Right atrium auricular region (tissue), 2 donors: ENCODE measurements around the gene MGME1. TPM values are rescaled to one million over a fixed set of nuclear protein-coding genes. Genes with fewer than 3 reads are reported as not detected.

Experiments
- DNase-seq: peaks from one replicate; pipeline ENCODE4 v3.0.0-alpha.2; 2019; ENCODE audit warnings: low spot score
- H3K27ac ChIP-seq, 2 donors: fragments of 200-600 bp; sonication (generic); 1 replicate in 1 of 2; 2 replicates in 1 of 2; pipeline ENCODE4 v1.5.1; 2016 to 2019
- H3K27me3 ChIP-seq, 2 donors: fragments of 200-600 bp; sonication (generic); one replicate each; pipeline versions ENCODE4 v1.5.1 to v1.6.0; 2017 to 2019
- H3K36me3 ChIP-seq: fragments of 200-600 bp; sonication (generic); one replicate; pipeline ENCODE4 v1.5.1; 2016
- H3K4me1 ChIP-seq, 2 donors: fragments of 200-600 bp; sonication (generic); one replicate each; pipeline versions ENCODE4 v1.5.1 to v1.6.0; 2017 to 2019
- H3K4me3 ChIP-seq, 2 donors: fragments of 200-600 bp; sonication (generic); 1 replicate in 1 of 2; 2 replicates in 1 of 2; pipeline ENCODE4 v1.5.1; 2017 to 2019; ENCODE audit warnings: mild to moderate bottlenecking in 1 of 2, moderate library complexity in 1 of 2
- H3K9me3 ChIP-seq, 2 donors: fragments of 200-600 bp; sonication (generic); one replicate each; pipeline ENCODE4 v1.5.1; 2019
- total RNA-seq, 2 donors: library from RNA; depleted of rRNA; stranded (reverse); fragments of >200 nt; gene quantifications; one replicate each; pipeline ENCODE4 v1.1.0, GENCODE V29; 2016
- TF ChIP-seq, protein P1 (sequence below), 2 donors: fragments of 200-600 bp; sonication (generic); IDR thresholded peaks; one replicate each; pipeline ENCODE4 v1.5.1; 2019; ENCODE audit warnings: antibody characterized with exemption in 2 of 2

MGME1 gene
- total RNA-seq, 2 donors from 2014 or later = 2.7 to 7.1 TPM

DNA sequence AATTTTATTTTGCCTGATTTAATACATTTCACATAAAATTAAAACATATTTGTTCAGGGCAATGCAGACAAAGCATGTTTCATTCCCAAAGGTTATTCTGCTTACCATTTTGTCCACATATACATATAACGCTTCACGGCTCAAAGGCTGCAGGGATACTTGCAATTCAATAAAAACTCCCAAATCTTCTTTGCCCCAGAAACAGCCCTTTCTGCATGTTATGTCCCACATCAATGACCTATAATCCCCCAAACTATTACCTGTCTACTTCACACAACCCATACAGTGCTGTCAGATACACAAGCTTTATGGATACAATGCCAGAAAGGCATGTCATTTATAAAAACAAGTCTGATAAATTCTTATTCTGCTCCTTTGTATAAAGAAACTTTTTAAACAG is 20.4 kb upstream of the MGME1 start:
- peaks cover 96% of the 10 kb centered on the region for H3K36me3 ChIP-seq
- H3K4me3 ChIP-seq = no peak overlapping the region
- no peaks in the 10 kb centered on the region for H3K4me1 ChIP-seq
- no peaks in the 10 kb centered on the region for H3K27me3 ChIP-seq
- TF ChIP-seq, protein P1, sequence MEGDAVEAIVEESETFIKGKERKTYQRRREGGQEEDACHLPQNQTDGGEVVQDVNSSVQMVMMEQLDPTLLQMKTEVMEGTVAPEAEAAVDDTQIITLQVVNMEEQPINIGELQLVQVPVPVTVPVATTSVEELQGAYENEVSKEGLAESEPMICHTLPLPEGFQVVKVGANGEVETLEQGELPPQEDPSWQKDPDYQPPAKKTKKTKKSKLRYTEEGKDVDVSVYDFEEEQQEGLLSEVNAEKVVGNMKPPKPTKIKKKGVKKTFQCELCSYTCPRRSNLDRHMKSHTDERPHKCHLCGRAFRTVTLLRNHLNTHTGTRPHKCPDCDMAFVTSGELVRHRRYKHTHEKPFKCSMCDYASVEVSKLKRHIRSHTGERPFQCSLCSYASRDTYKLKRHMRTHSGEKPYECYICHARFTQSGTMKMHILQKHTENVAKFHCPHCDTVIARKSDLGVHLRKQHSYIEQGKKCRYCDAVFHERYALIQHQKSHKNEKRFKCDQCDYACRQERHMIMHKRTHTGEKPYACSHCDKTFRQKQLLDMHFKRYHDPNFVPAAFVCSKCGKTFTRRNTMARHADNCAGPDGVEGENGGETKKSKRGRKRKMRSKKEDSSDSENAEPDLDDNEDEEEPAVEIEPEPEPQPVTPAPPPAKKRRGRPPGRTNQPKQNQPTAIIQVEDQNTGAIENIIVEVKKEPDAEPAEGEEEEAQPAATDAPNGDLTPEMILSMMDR (IDR thresholded peaks at IDR 0.05) = no peak
- no peak for DNase-seq
- no peak overlapping the region for H3K27ac ChIP-seq
- H3K9me3 ChIP-seq = no peaks in the 10 kb centered on the region

DNA sequence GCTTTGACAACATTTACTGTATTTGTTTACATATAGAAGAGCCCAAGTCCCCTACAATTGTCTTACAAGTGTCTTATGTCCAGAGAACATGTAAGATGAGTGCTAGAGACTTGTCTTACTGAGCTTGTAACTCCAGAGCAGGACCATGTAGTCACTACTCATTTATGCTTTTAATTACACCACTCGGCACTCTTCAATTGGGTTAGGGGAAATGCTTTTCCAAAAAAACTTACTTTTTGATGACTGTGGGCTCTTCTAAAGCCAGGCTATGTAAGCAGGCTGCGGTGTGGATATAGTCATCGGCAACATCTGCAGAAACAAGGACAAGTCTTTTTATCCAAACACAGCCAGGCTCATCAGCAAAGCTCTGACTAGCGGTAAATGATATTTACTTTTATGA is 18.9 kb upstream of the MGME1 start:
- Histone ChIP-seq H3K4me1 (no peaks in the 10 kb centered on the region), H3K27me3 (no peaks in the 10 kb centered on the region), H3K27ac (no peak overlapping the region), H3K4me3 (no peak overlapping the region), H3K36me3 (peaks cover 98% of the 10 kb centered on the region), H3K9me3 (no peaks in the 10 kb centered on the region)
- TF ChIP-seq, protein P1 (IDR thresholded peaks at IDR 0.05) = no peak
- no peak for DNase-seq

DNA sequence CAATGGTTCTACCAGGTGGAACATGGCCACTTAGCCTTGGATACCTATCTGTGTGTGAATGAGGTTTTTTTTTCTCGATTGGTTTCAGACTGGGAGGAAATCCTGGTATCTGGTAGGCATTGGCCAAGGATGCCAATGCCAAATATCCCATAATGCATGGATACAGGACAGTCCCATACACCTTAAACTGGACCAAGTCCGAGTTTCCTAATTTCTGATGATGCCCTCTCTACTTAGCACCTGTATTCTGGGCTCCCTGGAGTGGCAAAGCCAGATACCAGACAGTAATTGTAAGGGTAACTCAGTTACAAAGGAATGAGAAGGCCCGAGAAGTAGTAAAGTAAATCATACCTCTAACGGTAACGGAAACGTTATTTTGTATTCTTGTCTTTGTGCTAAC is 18.1 kb upstream of the MGME1 start:
- Histone ChIP-seq H3K36me3 (peaks cover 100% of the 10 kb centered on the region), H3K4me3 (no peak overlapping the region), H3K4me1 (no peaks in the 10 kb centered on the region), H3K9me3 (no peaks in the 10 kb centered on the region), H3K27me3 (no peaks in the 10 kb centered on the region), H3K27ac (no peak overlapping the region)
- DNase-seq = no peak
- TF ChIP-seq, protein P1 (IDR thresholded peaks at IDR 0.05) = no peak

DNA sequence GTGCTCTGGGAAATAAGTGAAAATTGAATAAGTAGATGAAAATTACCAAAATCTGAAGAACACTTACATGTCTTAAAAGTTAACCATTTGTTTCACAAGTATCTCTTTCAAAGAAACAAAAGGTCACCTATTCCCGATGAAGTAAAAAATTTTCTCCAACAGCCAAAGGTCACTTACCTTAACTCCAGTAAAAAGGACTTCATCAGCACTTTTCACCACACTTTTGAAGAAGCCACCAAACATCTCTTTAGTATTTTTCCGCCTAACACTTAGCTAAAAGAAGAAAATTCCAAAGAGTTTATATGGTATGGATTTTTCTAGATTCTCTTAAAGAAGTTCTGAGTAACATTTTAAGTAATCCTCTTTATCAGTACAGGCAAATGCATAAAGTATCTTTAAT is 17.5 kb upstream of the MGME1 start:
- Histone ChIP-seq H3K27ac (no peak overlapping the region), H3K36me3 (peaks cover 95% of the 10 kb centered on the region), H3K4me1 (no peaks in the 10 kb centered on the region), H3K4me3 (no peak overlapping the region), H3K9me3 (no peaks in the 10 kb centered on the region), H3K27me3 (no peaks in the 10 kb centered on the region)
- TF ChIP-seq, protein P1 (IDR thresholded peaks at IDR 0.05) = no peak
- no peak for DNase-seq

DNA sequence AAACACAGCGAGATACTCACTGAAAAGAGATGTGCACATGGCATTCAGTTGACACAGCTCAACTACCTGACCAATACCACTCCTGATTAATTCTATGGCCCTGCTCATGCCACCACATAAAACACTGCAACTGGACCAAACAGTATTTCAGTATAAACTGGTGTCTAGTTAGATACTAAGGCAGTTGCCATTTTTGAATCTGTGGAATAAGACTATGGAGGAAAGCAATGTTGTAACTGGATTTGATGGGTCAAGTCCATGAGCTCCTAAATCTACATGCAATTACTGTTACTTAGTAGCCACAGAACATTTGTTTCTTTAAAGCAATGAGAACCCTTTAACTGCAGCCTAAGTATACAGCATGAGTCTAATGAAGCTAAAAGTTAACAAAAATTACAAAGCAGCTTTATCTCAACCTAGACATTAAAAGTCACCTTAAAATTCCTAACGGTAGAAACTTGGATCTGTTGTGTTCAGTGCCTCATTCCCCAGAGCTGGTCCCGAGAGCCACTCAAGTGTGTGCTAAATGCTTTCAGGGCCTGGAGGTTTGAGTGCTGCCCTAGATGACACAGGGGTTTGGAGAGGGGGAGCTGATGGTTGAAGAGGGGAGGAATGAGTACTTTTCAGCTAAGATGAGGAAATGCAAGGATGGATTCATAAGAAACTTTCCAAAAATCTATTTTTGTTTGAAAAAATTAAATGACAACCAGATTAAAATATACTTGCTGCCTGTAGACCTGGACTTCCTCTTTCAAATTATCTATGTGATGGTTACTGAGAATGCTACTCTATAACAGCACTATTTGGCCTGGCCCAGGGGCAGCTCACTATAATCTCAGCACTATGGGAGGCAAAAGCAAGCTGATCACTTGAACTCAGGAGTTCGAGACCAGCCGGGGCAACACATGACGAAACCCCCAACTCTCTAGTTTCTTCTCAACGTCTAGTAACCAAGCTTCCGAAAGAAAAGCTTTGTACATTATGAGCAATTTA is 15.8 kb upstream of the MGME1 start:
- Histone ChIP-seq H3K4me1 (peaks cover 0 to 7% of the 10 kb centered on the region in 2 donors), H3K27me3 (no peaks in the 10 kb centered on the region), H3K9me3 (no peaks in the 10 kb centered on the region), H3K4me3 (no peak overlapping the region), H3K36me3 (peaks cover 78% of the 10 kb centered on the region), H3K27ac (no peak overlapping the region)
- no peak for DNase-seq
- TF ChIP-seq, protein P1 (IDR thresholded peaks at IDR 0.05) = no peak
